DLD1 (cell line): ENCODE results near the gene FITM1.

Source experiments
- in situ Hi-C: cut with HindIII; loops from 2 replicates; pipeline ENCODE4 v1.10.0; 2017; ENCODE audit warnings: low sequenced_read_pairs

FITM1 gene

DNA sequence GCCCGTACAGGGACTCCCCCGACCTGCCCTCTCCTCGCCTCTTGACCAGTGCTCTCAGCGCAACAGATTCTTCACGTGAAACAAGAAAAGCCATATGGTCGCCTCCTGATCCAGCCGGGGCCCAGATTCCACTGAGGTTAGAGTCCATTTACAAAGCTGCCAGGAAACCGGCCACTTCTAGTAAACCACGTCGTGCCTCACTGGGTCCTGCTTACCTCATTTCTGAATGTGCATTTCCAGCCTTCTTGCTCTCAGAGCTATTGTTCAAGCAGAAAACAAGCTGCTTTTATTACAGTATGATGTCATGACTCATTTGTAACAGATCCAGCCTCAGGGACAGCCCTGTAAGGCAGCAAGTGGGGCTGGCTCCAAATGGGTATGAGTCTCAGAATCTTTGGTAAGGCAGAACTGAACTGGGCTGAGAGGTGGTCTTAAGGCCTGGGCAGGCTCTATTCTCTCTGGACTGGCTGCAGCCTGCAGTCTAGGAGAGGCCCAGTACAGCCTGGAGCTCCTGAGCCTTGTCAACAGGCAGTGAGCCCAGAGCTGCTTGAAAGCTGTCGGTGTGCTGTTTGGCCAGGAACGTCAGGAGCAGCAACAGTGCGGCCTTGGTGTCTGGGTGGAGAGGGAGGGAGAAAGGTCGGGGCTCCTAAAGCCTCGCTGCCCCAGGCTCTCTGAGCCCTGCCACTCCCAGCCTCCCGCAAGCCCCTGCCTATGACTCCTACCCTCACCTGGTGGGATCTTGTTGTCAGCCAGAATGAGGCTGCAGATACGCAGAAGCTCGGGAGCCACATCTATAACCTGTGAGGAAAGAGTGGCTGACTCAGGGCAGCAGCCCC lies 49.7 kb downstream of the FITM1 start:
- in situ Hi-C loops = no loop called here

DNA sequence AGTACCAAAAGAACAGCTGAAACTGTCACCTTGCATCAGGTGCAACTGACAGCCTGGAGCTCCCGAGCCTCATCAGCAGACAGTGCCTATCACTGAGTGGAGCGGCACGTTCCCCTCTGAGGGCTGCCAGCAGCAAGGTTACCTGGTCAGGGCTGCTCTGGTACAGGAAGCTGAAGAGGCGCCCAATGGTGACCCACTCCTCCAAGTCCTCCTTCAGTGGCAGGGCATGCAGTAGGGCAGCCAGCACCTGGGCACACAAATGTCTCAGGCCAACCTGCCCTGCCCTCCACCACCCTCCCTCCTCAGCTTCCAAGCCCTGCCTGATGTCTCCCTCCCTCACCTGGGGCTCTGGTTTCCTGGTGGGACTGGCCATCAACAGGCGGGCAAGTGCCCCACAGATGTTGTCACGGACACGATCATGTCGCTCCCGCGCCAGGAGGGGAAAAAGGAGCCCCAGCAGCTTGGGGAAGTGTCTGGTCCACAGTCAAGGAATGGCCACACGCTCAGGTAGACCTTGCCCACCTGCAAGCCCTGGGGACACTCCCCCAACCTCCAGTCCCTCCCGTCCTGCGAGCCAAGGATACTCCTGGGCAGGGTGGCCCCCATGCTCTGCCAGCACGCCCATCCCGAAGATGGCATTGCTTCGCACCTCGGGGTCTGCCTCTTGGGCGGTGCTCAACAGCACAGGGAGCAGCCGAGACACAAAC lies 51.1 kb downstream of the FITM1 start:
- in situ Hi-C loops = no loop called here
